Psoas muscle (tissue), 8 donors: ENCODE results near the gene PPP1R37. TPM values are rescaled to one million over a fixed set of nuclear protein-coding genes. Genes with fewer than 3 reads are reported as not detected.

Experiments
- ATAC-seq, 4 donors: fragments of 200-7000 bp; cut with Tn5 transposase; one replicate each; pipeline ENCODE4 v1.9.1; 2020; ENCODE audit warnings: moderate library complexity in 3 of 4, mild to moderate bottlenecking in 2 of 4
- DNase-seq, 2 donors: peaks; one replicate each; pipeline ENCODE4 v3.0.0-alpha.2; 2020
- H3K27ac ChIP-seq: fragments of 200-600 bp; one replicate; pipeline ENCODE4 v1.8.0; 2022
- H3K27me3 ChIP-seq, 3 donors: fragments of 200-600 bp in 1 of 3; one replicate each; pipeline versions ENCODE4 v1.6.1 to v1.8.0; 2013 to 2022; ENCODE audit warnings: low read length in 2 of 3, mild to moderate bottlenecking in 2 of 3, moderate library complexity in 1 of 3; ENCODE audit not compliant: insufficient read depth in 3 of 3
- H3K36me3 ChIP-seq, 2 donors: fragments of 200-600 bp in 1 of 2; one replicate each; pipeline versions ENCODE4 v1.6.1 to v1.8.0; 2013 to 2022; ENCODE audit warnings: low read depth in 1 of 2, mild to moderate bottlenecking in 1 of 2, moderate library complexity in 1 of 2; ENCODE audit not compliant: insufficient read depth in 1 of 2
- H3K4me1 ChIP-seq: fragments of 200-600 bp; one replicate; pipeline ENCODE4 v1.8.0; 2022
- H3K4me3 ChIP-seq: fragments of 200-600 bp; one replicate; pipeline ENCODE4 v1.8.0; 2022; ENCODE audit warnings: mild to moderate bottlenecking
- H3K9me3 ChIP-seq: fragments of 200-600 bp; one replicate; pipeline ENCODE4 v1.8.0; 2022
- CTCF ChIP-seq: fragments of 200-600 bp; IDR thresholded peaks from one replicate; pipeline ENCODE4 v1.8.0; 2022; ENCODE audit warnings: antibody characterized with exemption
- WGBS, 3 donors: extraction: QIAGEN DNeasy Blood & Tissue Kit; methylation state at CpG; one replicate each; pipeline versions ENCODE4 v1.1.6 to v1.1.7; 2013; 5-methylcytosine and 5-hydroxymethylcytosine counted together
- intact Hi-C, 2 donors: fragments of 100-400 bp; cut with DNase I; formaldehyde crosslinking; loops; one replicate each; pipeline versions ENCODE4 v1.11.0 to v1.14.2; 2022
- polyA plus RNA-seq, 3 donors: library from polyadenylated mRNA; stranded (reverse); fragments of 200-250 nt; gene quantifications; one replicate each; pipeline ENCODE4 v1.2.3, GENCODE V29; 2013
- total RNA-seq, 4 donors: library from RNA; stranded (reverse); fragmentation: NEBNext Ultra II Directional in 2 of 4; extraction: Animal tissue kit (Norgen Biotek cat#: 25700) in 2 of 4; gene quantifications; one replicate each; pipeline versions ENCODE4 v1.2.1 to v1.2.4, GENCODE V29; 2021 to 2023
- donor health status: healthy with polysubstance abuse.
- donor health status: DM: no; HTN: no; CAD: no; lungs with moderate emphysema.
- donor health status: Bipolar disorder and iron deficiency.
- donor health status: healthy.
- donor health status: DM: yes; HTN: yes; CAD: no.
- donor health status: DM: no; HTN: no; CAD: no.
- donor health status: DM: no; HTN: no; CAD: no.
- donor health status: DM: yes; HTN: yes; CAD: no.

Gene PPP1R37
- total and polyA plus RNA-seq, 7 donors = 25.5 to 39.5 (median 29.3) TPM

GRCh38 chr19:45186509-45187334, 93.7 kb downstream of the PPP1R37 start:
- ATAC-seq (no peak), DNase-seq (no peak)
- no peak overlapping the region for H3K4me3 ChIP-seq
- H3K4me1 ChIP-seq = no peaks in the 10 kb centered on the region
- no peaks in the 10 kb centered on the region for H3K36me3 ChIP-seq
- H3K27me3 ChIP-seq = no peaks in the 10 kb centered on the region
- WGBS, 3 donors = 82 to 88% (median 86%) methylated on average over 12 of the region's 12 CpGs
- H3K27ac ChIP-seq = no peak overlapping the region
- H3K9me3 ChIP-seq = no peaks in the 10 kb centered on the region
- intact Hi-C loops = loop anchor here in 1 of 2 donors (10.0 kb wide), 1 partner anchor 148 kb away; no protein-coding TSS in a partner anchor
- TF ChIP-seq CTCF = no peak

GRCh38 chr19:45187421-45188100, 94.6 kb downstream of the PPP1R37 start:
- peak in 3 of 4 donors; percentile 30 to 61 (median 60) for ATAC-seq
- H3K36me3 ChIP-seq = no peaks in the 10 kb centered on the region
- WGBS, 3 donors = 36 to 40% (median 39%) methylated on average over 12 of the region's 12 CpGs
- H3K4me1 ChIP-seq = no peaks in the 10 kb centered on the region
- peak; percentile 52 for TF ChIP-seq CTCF
- intact Hi-C loops = loop anchor here in 1 of 2 donors (10.0 kb wide), 1 partner anchor 147 kb away; no protein-coding TSS in a partner anchor
- no peak for DNase-seq
- H3K27ac ChIP-seq = no peak overlapping the region
- no peaks in the 10 kb centered on the region for H3K27me3 ChIP-seq
- H3K9me3 ChIP-seq = no peaks in the 10 kb centered on the region
- no peak overlapping the region for H3K4me3 ChIP-seq

DNA sequence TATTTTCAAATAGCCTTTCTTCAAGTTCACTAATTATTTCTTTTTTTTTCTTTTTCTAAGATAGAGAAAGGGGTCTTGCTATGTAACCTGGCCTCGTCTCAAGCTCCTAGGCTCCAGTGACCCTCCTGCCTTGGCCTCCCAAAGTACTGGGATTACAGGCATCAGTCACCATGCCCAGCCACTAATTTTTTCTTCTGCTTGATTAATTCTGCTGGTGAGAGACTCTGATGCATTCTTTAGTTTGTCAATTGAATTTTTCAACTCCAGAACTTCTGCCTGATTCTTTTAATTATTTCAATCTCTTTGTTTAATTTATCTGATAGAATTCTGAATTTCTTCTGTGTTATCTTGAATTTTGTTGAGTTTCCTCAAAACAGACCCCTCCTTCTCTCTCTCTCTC, 97.0 kb downstream of the PPP1R37 start:
- Histone ChIP-seq H3K4me1 (no peaks in the 10 kb centered on the region), H3K27me3 (no peaks in the 10 kb centered on the region), H3K9me3 (no peaks in the 10 kb centered on the region), H3K36me3 (no peaks in the 10 kb centered on the region), H3K27ac (no peak overlapping the region), H3K4me3 (no peak overlapping the region)
- intact Hi-C loops = loop anchor here in 1 of 2 donors (10.0 kb wide), 1 partner anchor 145 kb away; no protein-coding TSS in a partner anchor
- WGBS, 3 donors = 74 to 100% (median 84%) methylated on average over 1 of the region's 1 CpG
- no peak for DNase-seq
- no peak for ATAC-seq
- no peak for TF ChIP-seq CTCF

GRCh38 chr19:45191375-45191774, 98.4 kb downstream of the PPP1R37 start:
- ATAC-seq (no peak), DNase-seq (no peak)
- Histone ChIP-seq H3K4me3 (no peak overlapping the region), H3K36me3 (no peaks in the 10 kb centered on the region), H3K4me1 (no peaks in the 10 kb centered on the region), H3K27ac (no peak overlapping the region), H3K27me3 (peaks cover 0 to 1% (median 0%) of the 10 kb centered on the region in 3 donors), H3K9me3 (no peaks in the 10 kb centered on the region)
- intact Hi-C loops = no loop called here
- WGBS, 3 donors = 89 to 93% (median 92%) methylated on average over 4 of the region's 4 CpGs
- no peak for TF ChIP-seq CTCF
